D341Med (cell line): ENCODE results near the gene SBF2.

Experiments
- DNase-seq: peaks from one replicate; pipeline ENCODE4 v3.0.0; 2012; ENCODE audit warnings: low spot score

Gene SBF2

DNA sequence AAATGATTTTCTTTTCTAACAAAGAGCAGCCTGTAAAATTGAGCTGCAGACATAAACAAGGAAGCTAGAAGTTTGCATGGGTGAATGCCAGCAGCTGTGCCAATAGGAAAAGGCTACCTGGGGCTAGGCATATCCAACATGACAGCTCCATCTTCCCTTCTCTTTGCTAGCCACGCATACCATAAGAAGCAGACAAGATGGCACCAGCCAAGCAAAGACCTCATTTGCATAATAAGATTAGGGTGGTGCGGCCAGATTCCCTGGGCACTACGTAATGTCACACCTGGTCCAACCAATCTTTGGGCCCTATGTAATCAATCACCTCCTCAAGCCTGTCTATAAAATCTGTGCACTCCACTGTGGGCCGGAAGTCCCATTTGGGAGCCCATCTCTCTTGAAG, 521.8 kb downstream of the SBF2 start:
- DNase-seq: no peak

DNA sequence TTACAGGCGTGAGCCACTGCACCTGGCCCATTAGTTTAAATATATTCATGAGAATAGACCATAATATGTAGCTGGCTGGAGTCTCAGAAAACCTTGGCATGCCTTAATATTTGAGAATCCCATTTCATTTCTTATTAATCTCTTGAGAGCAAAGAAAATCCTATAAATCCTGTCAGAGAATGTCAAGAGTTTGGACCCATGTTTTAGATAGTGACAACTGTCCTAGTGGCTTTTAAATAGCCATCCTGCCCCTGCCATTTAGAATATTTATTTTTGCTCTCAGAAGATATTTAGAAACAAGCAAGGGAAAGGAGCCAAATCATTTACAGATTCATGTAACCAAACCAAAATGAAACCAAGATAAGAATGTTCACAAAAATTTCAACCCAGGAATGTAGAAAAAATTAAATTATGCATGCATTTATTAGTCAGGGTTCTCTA, 522.9 kb downstream of the SBF2 start:
- no peak for DNase-seq

DNA sequence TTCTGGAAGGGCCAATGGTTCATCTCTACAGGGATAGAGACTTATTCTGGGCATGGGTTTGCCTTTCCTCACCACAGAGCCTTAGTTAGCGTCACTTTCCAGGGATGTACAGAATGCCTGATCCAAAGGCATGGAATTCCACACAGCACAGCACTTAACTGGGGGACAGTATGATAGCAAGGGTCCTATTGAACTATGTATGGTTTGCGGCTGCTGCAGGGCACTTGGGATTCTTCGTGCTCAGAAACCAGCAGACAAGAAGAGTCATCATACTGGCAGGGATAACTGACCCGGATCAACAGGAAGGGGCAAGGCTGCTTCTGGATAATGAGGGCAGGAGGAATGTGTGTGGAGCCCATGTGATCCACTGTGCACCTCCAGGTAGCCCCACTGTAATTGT, 524.4 kb downstream of the SBF2 start:
- no peak for DNase-seq

DNA sequence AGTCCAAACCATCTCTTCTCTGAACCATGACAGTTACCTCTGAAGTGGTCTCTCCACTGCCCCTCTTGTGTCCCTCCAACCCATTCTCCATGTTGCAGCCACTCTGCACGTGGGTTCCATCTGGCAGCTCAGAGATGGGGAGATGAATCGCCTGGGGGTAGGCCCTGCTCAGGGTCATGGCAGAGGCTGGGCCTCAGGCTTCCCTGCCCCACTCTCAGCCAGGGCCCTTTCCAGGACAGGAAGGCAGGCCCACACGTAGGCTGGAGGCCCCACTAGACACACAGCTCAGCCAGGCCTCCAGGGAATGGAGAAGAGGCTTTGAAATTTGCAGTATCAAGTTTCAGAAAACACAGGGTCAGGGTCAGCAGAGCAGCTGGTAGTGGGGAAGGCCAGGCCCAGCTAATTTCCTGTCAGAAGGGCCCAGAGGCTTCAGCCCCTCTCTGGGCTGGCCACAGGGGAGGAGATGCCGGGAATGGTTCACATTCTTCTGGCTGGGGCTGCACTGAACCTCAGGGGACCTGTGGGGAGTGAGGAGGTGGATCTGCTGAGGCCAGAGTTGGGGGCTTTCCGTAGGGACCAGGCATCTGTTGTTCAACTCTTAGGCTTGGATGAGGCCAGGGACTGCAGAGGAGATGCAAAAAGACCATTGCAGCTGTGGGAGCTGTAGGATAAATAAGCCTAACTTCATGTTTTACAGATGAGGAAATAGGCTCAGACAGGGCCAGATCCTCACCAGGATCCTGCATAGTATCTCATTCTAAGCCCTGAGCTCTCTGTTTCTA, 528.5 kb downstream of the SBF2 start:
- no peak for DNase-seq

DNA sequence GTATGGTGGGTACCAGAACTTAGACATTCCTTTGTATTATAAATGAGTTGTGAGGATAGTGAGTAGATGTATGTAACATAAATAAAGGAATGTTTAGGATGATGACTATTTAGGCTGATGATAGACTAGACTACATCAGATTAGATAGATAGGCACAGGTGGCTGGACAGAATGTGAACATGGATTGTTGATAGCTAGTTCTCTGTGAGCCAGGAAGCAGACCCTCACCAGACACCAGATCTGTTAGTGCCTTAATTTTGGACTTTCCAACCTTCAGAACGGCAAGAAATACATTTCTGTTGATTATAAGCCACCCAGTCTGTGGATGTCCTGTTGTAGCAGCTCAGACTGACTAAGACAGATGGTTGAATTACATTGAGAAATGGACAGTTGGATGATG, 530.7 kb downstream of the SBF2 start:
- no peak for DNase-seq

DNA sequence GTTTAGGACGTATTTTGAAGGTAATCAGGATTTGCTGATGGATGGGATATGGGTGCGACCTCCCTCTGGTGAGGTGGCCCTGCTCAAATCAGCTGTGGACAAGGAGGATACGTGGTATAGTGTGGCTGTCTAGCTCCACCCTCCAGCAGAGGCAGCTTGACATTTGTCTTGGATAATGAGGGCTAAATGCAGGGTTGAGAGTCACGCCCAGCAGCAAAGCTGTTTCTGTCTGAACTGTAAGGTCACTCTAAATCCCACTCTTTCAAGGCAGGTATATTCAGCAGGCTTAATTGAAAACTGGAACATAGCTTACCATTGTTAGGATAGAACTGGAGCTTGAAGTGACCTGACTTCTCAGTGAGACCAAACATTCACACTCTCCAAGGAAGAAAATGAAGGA, 531.5 kb downstream of the SBF2 start:
- no peak for DNase-seq

DNA sequence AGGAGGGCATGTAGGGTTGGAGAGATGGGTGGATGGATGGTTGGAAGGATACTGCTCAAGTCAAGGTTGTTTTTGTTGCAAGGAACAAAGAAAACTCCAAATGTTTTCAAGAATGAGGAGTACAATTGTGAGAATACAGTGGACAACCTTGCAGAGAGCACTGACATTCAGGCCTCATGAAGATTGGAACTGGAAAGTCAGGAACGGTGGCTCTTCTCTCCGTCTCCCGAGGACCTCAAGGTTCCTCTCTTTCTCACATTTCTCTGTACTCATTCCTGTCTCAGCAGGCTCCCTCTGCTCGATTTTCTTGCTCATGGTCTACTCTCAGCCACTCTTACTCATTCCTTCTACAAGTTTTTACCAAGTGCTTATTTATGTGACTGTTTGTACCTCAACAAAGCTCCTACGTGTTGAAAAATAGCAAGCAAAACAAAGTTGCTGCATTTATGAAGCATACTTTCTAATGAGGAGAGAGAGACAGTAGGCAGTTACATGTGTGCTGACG, 532.5 kb downstream of the SBF2 start:
- DNase-seq: no peak

DNA sequence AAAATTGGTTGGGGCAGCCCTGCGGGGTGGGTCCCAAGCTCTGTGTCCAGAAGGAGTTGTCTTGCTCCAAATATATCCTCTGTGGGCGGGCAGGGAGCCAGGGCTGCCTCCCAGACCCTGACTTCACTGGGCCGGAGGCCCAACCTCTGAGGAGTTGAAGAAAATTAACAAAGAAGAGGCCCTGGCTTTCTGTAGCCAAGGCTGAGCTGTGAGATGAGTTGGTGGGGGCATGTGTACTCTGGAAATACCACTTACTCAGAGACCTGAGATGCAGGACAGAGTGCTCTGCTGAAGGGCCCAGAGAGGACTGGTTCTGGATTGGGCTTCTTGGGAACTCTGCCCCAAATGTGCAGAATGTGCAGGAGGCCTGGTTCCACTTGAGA, 533.8 kb downstream of the SBF2 start:
- DNase-seq: no peak

DNA sequence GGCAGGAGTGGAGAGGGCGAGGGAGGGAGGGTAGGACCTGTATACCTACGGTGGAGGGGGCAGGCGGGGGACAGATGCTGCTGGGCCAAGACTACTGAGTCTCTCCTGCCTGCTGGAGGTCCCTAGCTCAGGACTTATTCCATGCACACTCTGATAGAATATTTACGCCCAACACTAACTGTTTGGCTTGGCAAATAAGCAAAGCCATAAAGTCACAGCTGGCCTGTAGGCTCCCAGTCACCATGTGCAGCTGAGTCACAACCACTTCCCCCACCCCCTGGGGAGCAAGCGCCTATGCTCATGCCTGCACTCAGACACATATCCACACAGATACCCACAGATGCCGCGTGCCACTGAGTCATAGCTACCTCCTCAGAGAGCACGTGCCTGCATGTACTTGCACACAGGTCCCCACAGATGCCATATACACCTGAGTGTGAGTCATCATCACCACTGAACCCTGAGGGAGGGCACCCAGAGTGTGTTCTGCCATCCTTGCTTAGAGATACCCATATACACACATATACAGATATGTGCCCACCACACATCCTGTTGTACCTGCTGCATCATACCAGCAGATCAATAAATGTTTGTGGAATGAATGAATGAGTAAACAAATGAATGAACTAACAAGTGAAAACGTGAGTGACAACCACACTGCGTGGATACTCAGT, 534.4 kb downstream of the SBF2 start:
- no peak for DNase-seq

DNA sequence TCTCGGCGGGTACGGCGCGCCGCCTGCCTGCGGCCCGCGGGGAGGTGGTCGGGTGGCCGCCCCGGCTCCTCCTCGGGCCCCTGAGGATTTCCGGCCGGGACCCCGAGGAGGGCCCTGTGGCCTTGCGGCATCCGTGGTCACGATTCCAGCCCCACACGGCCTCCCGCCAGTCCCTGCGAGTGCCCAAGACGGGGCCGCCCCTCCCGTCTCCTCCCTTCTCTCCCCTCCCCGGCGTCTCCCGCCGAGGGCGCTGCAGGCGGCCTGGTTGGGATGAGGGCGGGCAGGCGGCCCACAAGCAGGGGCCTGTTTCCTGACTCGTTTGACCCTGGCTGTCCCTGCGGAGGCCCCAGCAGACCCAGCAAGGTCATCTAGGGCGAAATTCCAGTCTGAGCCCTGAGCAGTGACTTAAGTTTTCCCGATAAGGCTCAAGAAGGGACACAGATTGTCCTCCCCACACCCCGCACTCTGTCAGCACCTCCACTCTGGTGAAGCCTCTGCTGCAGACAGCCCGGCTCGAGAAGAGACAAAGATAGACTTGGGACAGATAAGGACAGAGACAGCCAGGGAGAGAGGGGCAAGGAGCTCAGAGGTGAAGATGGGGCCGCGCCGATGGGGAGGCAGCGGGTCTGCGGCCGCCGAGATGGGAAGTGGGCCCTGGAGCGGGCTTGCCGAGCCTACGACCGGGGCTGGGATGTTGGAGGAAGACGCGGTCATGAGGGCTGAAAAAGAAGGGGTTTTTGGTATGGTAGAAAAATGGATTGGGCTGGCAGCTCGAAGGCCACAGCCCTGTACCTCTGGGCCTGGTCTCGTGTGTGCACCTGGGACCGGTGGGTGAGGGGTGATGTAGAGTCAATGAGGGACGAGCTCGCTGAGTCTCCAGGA, 535.1 kb downstream of the SBF2 start:
- DNase-seq: peak; percentile 83

DNA sequence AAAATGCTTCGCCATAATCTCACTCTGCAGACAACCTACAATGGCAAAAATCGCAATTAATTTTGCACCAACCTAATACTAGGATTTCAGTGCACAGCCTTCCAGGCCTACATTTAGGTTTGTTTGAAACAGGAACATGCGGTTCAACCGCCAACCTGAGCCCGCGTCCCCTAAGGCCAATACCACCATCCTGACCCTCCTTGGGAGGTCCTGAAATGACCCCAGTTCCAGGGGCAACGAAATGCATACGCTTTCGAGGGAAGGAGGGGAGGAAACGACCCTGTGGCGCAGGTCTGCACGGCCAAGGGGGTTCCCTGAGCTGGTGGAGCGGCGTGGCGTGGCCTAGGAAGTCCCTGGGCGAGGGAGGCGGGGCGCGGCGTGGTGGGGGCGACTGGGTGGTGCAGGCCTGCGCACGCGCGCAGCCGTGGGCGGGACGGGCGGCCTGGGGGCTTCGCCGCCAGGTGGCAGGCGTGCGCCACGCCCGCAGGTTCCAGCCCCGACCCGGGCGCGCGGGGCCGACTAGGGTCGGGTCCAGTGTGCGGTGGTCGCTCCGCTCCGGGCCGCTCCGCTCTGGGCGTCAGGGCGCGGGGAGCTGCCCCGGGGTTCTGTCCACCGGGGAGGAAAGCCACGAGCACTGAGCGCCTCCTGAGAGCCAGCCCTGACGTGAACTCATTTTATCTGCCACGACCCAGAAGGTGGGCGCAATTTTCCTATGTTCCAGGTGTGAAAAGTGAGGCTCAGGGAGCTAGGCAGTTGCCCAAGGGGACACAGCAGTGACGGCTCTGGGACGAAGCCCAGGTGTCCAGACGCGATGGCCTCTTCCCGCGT, 536.0 kb downstream of the SBF2 start:
- peak; percentile 100 for DNase-seq

DNA sequence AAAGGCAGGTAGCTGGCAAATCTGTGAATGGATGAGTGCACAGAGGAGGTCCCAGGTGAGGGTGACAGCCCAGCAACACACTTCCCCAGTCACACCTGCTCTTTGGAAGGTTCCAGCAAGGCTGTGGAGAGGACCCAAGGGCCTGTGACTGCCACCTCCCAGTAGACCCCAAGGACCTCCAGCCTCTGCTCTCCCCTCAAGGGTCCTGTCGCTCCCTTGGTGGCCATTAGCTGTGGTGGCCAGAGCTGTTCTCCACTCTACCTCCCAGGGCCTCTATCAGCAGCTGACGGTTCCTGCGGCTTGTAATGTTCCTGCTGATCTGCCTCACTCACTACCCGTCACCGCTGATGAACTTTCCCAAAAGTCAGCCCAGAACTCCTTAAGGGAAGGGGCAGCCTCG, 537.1 kb downstream of the SBF2 start:
- DNase-seq: no peak

DNA sequence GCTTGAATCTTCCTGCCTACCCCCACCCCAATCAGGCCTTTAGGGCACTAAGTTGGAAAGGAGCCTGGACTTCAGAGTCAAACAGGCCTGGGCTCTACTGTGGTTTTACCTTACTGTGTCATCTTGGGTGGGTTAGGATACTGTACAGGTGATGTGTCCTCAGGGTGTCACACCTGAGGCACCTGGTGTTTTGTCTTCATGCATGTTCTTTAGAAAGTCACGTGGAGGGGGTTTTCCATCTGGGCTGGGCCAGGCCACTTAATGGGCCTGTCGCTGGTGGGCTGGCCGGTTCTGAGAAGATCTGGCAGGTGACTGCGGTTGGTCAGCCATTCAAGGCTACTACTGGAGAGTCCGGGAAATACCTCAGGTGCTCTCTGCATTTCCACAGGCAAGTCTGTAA, 537.6 kb downstream of the SBF2 start:
- no peak for DNase-seq

DNA sequence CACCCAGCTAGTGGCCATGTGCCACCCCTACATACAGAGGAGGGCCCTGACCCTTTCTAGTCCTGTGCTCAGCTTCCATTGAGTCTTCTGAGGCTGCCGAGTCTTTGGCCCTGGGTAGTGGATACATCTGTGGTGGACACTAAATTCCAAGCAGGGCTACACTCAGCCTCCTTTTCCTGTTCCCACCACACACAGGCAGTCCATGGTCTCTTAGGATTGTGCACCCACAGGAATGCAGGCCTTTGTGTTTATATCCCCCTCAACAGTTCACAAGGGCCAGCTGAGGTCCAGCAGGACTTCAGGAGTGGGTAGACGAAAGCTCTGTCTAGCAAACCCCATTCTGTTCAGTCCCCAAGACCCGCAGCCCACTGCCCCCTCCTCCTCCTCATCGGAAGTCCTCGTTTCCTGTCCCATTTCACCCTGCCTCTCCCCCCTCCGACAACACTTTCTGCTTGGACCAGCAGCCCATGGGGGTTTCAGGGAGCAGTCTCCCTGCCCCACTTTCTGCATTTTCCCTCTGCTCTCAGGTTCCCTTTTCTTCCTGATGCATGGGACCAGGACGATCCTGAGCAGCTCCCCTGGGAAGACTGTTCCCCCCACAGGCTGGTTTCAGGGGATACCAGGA, 538.3 kb downstream of the SBF2 start:
- DNase-seq: no peak

DNA sequence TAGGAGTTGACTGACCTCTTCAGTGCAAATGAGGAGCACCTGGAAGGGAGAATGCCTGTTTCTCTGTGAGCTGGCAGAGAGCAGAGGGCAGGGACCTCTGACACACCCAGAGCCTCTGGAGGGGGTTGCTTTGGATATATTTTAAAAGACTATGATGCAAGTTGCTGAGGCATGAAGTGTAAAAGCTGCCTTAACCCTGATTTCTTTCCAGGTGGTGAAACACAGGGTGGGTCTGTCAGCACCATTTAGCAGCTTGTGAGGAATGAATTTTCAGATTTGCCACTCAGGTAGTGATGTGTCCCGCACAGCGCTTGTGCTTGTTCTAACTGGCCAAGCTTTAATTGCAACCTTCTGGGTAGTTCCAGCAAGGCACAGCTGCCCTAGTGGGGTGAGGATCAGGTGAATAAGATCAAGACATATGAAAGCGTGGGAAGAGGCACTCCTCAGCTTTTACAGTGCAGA, 540.0 kb downstream of the SBF2 start:
- no peak for DNase-seq

DNA sequence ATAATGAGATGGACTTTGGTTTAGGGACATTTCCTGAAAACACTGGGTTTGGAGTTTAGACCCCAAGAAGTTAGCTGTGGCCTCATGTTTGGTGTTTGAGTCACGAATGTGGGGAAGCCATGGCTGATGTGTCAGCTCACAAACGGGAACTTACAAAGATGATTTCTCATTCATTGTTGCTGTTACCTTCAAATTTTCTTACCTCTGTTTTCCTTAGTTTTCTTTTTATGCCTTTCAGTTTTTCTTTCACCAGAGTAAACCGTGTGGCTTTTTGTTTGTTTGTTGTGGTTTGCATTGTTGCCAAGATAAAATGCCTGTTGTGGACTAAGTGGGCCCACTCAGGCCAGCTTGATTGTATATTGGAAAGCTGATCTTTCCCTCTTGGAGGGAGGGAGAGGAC, 541.0 kb downstream of the SBF2 start:
- no peak for DNase-seq

DNA sequence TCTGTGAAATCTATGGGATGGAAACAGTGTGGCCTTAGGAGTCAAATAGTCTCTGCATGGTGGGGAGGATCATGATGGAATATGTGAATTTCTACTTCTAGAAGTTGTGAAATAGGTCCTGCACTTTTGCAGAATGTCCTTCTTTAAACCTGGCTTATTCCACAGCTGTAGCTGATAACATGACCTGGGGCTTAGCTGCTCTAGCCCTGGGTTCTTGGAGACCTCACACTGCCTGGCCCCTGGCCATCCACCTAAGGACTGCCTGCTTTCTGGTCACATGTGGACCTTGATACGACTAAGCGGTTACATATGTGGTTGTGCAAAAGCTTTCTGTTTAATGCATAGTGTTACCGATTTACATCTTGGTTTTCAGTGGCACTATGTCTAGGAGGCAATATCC, 541.9 kb downstream of the SBF2 start:
- DNase-seq: no peak

DNA sequence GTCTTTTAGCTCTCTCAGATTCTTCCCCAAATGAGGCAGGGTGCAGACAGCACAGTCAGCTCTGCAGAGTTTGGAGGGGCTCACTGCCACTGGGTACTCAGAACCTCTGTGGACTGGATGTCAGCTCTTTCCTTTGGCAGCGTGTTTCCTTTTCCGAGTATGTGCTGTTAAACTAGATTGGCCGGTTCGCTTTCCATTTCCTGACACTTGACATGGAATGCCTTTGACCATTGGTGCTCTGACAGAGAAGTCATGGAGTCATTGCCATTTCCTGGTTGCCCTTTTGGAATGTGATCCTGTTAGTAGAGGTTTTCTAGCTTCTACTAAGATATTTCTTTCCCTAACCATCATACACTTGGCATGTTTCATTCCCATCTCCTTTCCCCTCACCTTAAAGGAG, 543.5 kb downstream of the SBF2 start:
- no peak for DNase-seq

DNA sequence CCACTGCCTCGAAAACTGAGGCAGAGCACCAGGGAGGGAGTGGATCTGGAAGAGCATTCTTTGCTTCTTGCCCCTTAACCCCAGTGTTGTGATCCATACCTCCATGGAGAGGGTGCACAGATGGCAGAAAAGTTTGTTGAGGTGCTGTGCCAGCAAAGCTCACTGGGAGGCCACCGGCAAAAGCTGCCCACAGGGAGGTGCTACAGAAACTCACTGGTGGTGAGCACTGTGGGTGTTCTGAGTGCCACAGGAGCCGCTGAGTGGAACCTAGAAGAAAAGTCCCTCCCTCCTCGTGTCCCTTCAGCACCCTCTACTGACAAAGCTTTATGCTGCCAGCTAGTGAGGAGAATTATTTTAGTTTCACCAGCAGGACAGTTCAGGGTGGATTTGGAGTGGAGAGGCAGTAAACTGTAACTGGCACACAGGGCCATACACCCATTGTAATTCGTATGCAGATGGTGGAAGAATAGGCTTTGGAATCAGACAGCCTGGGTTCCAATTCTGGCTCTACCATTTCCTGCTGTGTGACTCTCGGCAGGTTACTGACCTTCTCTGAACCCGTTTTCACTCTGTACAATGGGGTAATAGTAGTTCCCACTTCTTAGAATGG, 545.6 kb downstream of the SBF2 start:
- peak; percentile 82 for DNase-seq

DNA sequence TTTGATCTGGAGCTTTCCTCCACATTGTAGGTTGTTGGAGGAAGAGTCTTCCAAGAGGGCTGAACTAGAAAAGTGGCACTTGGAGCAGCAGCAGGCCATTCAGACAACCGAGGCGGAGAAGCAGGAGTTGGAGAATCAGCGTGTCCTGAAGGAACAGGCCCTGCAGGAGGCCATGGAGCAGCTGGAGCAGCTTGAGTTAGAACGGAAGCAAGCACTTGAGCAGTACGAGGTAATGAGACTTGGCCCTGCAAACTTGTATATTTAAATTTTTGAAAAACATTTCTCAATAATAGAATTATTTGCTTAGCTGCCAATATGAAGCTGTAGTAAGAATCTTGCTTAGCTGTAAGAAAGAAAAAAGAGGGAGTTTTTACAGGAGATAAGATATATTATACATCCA, 546.2 kb downstream of the SBF2 start:
- DNase-seq: no peak

DNA sequence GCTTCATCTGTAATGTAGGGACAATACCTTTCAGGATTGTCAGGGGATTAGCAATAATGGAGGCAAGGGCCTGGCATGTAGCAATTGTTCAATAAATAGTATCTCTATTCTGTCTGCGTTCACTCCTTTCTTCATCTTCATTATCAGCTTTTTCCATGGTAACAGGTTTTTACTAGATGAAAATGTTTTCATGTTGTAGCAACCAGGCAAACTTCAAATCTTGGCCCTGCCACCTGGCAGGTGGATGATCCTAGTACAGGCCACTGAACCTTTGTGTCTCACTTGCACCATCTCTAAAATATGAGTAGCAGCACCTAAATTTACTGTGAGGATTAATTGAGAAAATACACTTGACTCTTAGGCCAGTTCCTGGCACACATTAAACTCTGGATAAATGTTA, 546.8 kb downstream of the SBF2 start:
- no peak for DNase-seq
